GM19099 (cell line): ENCODE data around the gene SLCO3A1.

ENCODE experiments used
- POLR2A ChIP-seq: IDR thresholded peaks from 3 replicates; pipeline ENCODE4 v1.6.1; 2011; ENCODE audit warnings: low read depth; ENCODE audit not compliant: insufficient read length; ENCODE audit errors: extremely low read depth

SLCO3A1 gene

DNA sequence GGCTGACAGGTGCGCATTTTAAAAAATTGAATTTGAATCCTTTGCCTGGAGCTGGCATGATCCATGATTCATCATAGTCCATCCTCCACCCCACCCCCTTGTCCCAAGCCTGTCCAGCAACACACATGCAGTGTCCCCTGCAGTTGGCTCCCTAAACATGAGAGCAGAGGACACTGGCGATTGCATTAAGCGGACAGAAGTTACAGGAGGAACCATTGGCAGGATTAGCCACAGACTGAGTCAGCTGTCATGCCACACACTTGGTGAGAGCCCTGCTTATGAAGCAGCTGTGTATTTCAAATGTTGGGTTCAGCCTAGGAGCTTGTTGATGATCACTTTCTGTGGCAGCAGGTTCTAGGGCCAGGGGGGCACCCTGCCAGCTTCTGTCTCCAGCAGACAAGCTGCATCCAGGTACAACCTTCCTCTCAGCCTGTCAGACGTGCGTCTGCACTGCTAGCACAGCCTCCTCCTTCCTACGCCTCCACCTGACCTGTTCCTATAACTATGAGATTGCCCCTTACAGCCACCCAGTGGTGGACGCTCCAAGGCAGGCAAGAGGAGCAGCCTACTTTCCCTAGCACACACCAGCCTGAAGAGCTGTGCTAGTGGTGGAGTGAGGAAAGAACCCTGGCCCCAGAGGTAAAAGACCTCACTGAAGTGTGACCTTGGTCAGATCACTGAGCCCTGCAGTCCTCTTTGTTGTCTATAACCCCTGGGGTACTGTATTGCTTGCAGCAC lies 121.9 kb downstream of the SLCO3A1 start:
- TF ChIP-seq POLR2A: no peak

- no peak for TF ChIP-seq POLR2A
Observed at GRCh38 chr15:91976966-91977365, 123.5 kb downstream of the SLCO3A1 start.

GRCh38 chr15:91980502-91981267 lies 127.2 kb downstream of the SLCO3A1 start:
- no peak for TF ChIP-seq POLR2A

GRCh38 chr15:91981821-91982800 lies 128.6 kb downstream of the SLCO3A1 start:
- no peak for TF ChIP-seq POLR2A

DNA sequence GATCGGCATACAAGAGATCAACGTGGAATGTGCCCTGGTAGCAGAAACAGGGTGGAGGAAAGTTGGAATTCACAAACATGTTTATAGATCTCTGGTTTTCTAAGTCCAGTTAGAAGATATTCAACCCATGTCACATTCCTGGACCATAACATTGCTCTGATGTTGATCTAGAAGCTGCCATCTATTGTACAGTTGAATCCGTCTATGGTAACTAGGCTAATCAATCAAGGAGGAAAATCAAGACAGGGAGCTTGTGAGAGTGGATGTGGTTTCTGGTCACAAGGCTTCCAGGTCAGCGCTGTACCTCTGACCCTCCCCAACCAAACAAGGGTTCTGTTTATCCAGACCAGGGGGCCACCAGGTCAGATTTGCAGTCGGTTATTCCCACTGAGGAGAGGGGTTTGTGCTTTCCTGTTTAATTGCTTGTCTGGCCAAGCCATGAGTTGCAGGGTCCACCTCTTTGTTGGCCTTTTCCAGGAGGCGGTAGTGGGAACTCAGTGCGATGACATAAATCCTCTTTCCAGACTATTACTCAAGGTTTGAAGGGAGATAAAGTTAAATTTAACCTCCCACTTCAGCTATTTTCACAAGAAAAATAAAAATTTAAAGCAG lies 130.3 kb downstream of the SLCO3A1 start:
- no peak for TF ChIP-seq POLR2A

DNA sequence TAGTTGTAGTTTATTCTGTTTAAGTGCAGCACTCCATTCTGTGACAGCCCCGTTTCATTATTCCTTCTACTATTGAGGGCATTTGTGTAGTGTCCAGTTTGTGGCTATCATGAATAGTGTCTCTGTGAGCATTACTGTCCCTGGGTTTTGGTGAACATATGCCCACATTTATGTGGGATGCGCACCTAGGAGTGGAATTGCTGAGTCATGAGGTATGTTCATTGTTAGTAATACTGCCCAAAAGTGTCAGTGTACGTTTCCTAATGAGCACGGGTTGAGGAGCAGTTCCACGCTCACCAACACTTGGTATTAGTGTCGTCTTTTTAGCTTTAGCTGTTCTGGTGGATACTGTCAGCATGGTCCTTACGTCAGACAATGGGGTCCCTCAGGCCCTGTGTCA lies 131.8 kb downstream of the SLCO3A1 start:
- TF ChIP-seq POLR2A: no peak

DNA sequence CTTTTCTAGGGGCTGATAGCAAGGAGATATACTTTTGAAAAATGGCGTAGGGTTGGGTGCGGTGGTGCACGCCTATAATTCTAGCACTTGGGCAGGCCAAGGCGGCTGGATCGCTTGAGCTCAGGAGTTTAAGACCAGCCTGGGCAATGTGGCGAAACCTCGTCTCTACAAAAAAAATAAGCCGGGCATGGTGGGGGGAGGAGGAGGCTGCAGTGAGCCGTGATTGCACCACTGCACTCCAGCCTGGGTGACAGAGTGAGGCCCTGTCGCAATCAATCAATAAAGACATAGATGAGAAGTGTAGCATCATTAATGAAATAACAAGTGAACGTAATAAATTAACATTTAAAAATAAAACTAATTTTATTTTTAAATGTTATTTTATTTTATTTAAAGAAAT lies 134.6 kb downstream of the SLCO3A1 start:
- no peak for TF ChIP-seq POLR2A

GRCh38 chr15:91988655-91989054 lies 135.1 kb downstream of the SLCO3A1 start:
- TF ChIP-seq POLR2A: no peak

DNA sequence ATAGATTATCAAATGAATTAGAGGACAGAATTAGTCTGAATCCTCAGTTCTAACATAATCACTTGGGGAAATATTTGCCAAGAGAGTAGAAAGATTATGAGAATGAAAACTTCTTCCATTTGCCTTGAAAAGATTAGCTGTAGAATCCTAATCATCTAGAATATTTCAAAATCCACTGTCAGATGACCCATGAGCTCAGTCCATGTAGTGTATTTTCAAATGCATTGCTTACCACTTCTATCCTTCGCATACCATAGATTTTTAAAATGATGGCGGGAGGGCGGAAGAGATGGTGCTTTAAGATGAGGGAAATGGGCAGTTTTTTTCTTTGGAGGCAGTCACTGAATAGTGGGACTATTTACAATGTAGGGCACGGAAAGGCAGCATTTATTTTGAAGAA lies 136.3 kb downstream of the SLCO3A1 start:
- no peak for TF ChIP-seq POLR2A

DNA sequence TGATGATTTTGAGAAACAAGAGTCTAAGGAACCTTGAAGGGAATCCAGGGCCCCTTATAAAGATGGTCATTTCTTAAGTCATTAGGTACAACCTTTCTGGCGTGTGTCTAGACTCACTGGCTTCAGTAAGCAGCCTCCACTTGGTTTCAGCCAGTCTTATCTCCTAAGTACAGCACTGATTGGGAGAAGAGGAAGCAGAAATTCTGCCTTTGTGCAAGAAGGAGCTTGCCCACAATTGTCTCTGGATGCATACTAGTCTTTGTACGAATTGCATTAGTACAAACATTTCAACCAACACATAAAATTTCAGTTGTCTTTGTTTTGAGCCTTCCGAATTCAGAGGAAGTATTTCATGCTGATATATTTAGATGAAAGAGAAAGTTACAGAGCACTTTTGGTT lies 139.4 kb downstream of the SLCO3A1 start:
- TF ChIP-seq POLR2A: no peak

- no peak for TF ChIP-seq POLR2A
Observed at GRCh38 chr15:91995146-91995545, 141.6 kb downstream of the SLCO3A1 start.

DNA sequence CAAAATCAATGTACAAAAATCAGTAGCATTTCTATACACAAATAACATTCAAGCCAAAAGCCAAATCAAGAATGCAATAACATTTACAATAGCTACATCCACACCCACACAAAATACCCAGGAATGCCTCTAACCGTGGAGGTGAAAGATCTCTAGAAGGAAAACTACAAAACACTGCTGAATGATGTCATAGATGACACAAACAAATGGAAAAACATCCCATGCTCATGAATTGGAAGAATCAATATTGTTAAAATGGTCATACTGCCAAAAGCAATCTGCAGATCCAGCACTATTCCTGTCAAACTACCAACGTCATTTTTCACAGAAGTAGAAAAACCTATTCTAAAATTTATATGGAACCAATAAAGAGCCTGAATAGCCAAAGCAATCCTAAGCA lies 143.7 kb downstream of the SLCO3A1 start:
- no peak for TF ChIP-seq POLR2A

DNA sequence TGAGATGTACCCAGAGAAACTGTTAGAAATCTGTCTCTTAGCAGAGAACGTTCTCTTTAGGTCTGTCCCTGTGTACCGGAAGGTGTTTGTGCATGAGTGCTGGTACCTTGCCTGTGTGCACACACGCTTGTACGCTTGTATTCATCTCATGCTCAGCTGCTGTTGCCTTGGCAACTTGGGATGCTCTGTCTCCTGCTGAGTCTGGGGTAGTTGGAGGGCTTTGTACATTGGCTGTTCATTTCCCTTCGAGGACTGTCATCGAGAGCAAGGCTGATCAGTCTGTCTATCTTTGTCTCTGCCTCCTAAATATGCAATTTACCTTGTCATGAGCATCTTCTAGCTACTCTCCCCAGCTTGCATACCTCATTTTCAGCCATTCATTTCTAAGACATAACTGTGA lies 147.2 kb downstream of the SLCO3A1 start:
- TF ChIP-seq POLR2A: no peak

DNA sequence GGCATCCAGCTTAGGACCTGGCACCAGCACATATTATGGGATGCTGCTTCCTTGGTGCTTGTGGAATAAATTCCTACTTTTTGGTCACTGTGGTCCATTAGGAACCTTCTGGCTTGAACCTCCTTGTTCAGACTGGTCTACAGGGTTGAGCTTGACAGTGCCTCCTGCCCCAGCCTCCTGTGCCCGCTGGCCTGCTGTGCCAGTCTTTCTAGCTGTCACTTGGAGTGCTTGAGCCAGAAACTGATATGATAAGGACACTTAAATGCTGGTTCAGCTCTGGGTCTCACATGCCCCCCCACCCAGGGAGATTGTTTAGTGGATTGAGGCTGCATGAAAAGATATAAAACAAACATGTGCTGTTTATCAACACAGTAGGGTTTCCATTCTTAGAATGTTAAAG lies 147.8 kb downstream of the SLCO3A1 start:
- no peak for TF ChIP-seq POLR2A

DNA sequence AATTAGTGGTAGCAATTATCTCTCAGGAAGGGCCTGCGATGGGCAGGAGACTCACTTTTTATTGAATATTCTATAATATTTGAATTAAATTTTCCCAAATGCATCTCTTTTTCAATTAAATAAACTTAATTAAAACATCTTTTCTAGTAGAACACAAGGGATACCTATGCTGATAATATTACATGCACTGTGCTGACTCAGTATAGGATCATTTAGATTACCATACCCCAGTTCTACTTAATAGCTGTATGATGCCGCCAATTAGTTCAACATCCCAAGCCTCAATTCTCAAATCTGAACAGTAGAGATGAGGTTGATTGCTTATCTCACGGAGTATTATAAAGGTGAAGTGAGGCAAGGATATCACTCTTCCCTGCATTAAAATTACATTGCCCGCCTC lies 149.2 kb downstream of the SLCO3A1 start:
- no peak for TF ChIP-seq POLR2A
